HepG2 (cell line): ENCODE measurements around the gene CYSRT1. TPM values are rescaled to one million over a fixed set of nuclear protein-coding genes. Genes with fewer than 3 reads are reported as not detected.

Source experiments
- ARNT2 ChIP-seq: sonication (generic); formaldehyde crosslinking; IDR thresholded peaks from 2 replicates; pipeline ENCODE4 v1.8.0; 2022; ENCODE audit warnings: mild to moderate bottlenecking, low read depth, missing genetic modification reagents, moderate library complexity
- ARNTL ChIP-seq: sonication (generic); formaldehyde crosslinking; IDR thresholded peaks from 2 replicates; pipeline ENCODE4 v1.4.0; 2020; ENCODE audit warnings: mild to moderate bottlenecking, missing genetic modification reagents
- ATF1 ChIP-seq: IDR thresholded peaks from 2 replicates; pipeline ENCODE4 v1.6.1; 2016; ENCODE audit warnings: mild to moderate bottlenecking, control low read depth
- ETS1 ChIP-seq: sonication (generic); formaldehyde crosslinking; IDR thresholded peaks from 2 replicates; pipeline ENCODE4 v1.4.0; 2020; ENCODE audit warnings: missing genetic modification reagents
- TGIF2 ChIP-seq: IDR thresholded peaks from 2 replicates; pipeline ENCODE4 v1.6.1; 2016; ENCODE audit warnings: control low read depth, missing compliant biosample characterization
- ZBTB40 ChIP-seq, 2 experiments: fragments of 450-650 bp in 1 of 2; sonication (generic) in 1 of 2; formaldehyde crosslinking in 1 of 2; IDR thresholded peaks; 2 replicates each; pipeline versions ENCODE4 v1.6.1 to v1.8.0; 2016 to 2022; ENCODE audit warnings: antibody characterized with exemption in 1 of 2, mild to moderate bottlenecking in 1 of 2, missing genetic modification reagents in 1 of 2
- ZGPAT ChIP-seq: IDR thresholded peaks from 2 replicates; pipeline ENCODE4 v1.6.1; 2016; ENCODE audit warnings: mild to moderate bottlenecking
- ZMYM2 ChIP-seq: sonication (generic); formaldehyde crosslinking; IDR thresholded peaks from 2 replicates; pipeline ENCODE4 v1.8.0; 2022; ENCODE audit warnings: mild to moderate bottlenecking, missing genetic modification reagents
- ZNF275 ChIP-seq: sonication (generic); formaldehyde crosslinking; IDR thresholded peaks from 2 replicates; pipeline ENCODE4 v1.8.0; 2022; ENCODE audit warnings: missing genetic modification reagents, mild to moderate bottlenecking, inconsistent platforms, borderline replicate concordance
- ZNF609 ChIP-seq: sonication (generic); formaldehyde crosslinking; IDR thresholded peaks from 2 replicates; pipeline ENCODE4 v1.4.0; 2020; ENCODE audit warnings: mild to moderate bottlenecking, missing genetic modification reagents, borderline replicate concordance
- polyA plus RNA-seq, 8 experiments: library from polyadenylated mRNA; depleted of rRNA in 3 of 8; stranded (reverse) in 7 of 8; unstranded in 1 of 8; fragments of >200 nt; fragmentation: Illumina TruSeq in 4 of 8; extraction: Trizol in 4 of 8; gene quantifications; 2 replicates each; pipeline versions ENCODE4 v1.2.1 to v1.2.3, GENCODE V29; 2011 to 2016; ENCODE audit warnings: low read depth in 4 of 8, missing spikeins in 1 of 8, mixed read lengths in 1 of 8; ENCODE audit not compliant: insufficient read depth in 1 of 8
- total RNA-seq, 5 experiments: library from RNA; depleted of rRNA; stranded (reverse); fragments of >200 nt; fragmentation: Illumina TruSeq; extraction: Trizol; gene quantifications; 2 replicates each; pipeline ENCODE4 v1.2.3, GENCODE V29; 2016; ENCODE audit warnings: low read depth in 1 of 5

CYSRT1 gene
- total and polyA plus RNA-seq, 2 of the 13 experiments (the other 11 are each of a cell fraction or from before 2014, with no cell fraction given): 1.5 to 2.1 TPM

- TF ChIP-seq ZBTB40 (IDR thresholded peaks at IDR 0.05) (no peak), ZBTB40 (CRISPR knock-in tag; IDR thresholded peaks at IDR 0.05) (peak; percentile 67), ZNF609 (CRISPR knock-in tag) (peak; percentile 32; the same call in 1 of the 2 replicates), ETS1 (CRISPR knock-in tag) (peak; percentile 91), ZMYM2 (no peak; the same call in 1 of the 2 replicates), ARNT2 (CRISPR knock-in tag) (peak; percentile 73; the same call in 1 of the 2 replicates), ZGPAT (CRISPR knock-in tag) (peak; percentile 79; the same call in 1 of the 2 replicates), ARNTL (CRISPR knock-in tag) (peak; percentile 81; the same call in 1 of the 2 replicates), TGIF2 (CRISPR knock-in tag) (peak; percentile 30; the same call in 1 of the 2 replicates), ZNF275 (CRISPR knock-in tag) (peak; percentile 80; the same call in 1 of the 2 replicates), ATF1 (CRISPR knock-in tag) (no peak)
Observed at GRCh38 chr9:137240318-137240840, 15.4 kb downstream of the CYSRT1 start (continued).
